HG03139 (cell line): ENCODE data around the gene POLR2E.

Experiments used
- ATAC-seq: cut with Tn5 transposase; IDR thresholded peaks from one replicate; pipeline ENCODE4 v1.9.1; 2021; ENCODE audit not compliant: unreplicated experiment

POLR2E gene

GRCh38 chr19:1082165-1082927 is 12.8 kb downstream of the POLR2E start:
- no peak for ATAC-seq

DNA sequence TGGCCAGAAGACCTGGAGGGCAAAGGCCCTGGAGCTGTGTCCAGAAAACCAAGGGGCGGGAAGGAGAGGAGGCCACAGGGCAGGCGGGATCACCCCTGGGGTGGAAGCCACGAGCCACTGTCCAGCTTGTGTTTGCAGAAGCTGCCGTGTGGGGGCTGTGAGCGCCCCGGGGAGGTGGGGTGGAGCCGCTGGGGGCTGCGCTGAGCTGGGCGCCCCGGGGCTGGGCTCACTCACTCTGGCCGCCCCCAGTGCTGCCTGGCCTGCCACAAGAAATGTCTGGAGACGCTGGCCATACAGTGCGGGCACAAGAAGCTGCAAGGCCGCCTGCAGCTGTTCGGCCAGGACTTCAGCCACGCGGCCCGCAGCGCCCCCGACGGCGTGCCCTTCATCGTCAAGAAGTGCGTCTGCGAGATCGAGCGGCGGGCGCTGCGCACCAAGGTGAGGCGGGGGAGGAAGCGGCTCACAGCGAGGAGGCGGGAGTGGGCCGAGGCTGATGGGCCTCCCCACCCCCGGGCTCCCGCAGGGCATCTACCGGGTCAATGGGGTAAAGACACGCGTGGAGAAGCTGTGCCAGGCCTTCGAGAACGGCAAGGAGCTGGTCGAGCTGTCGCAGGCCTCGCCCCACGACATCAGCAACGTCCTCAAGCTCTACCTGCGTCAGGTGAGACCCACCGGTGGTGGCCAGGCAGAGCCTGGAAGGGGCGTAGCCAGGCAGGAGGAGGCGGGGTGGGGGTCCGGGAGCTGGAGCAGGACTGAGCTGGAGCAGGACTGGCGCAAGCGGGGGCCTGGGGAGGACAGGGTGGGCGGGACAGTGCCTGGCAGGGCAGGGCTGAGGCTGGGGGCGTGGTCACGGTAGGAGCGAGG is 13.6 kb downstream of the POLR2E start:
- no peak for ATAC-seq

GRCh38 chr19:1080360-1081161 is 14.6 kb downstream of the POLR2E start:
- ATAC-seq, result no peak

DNA sequence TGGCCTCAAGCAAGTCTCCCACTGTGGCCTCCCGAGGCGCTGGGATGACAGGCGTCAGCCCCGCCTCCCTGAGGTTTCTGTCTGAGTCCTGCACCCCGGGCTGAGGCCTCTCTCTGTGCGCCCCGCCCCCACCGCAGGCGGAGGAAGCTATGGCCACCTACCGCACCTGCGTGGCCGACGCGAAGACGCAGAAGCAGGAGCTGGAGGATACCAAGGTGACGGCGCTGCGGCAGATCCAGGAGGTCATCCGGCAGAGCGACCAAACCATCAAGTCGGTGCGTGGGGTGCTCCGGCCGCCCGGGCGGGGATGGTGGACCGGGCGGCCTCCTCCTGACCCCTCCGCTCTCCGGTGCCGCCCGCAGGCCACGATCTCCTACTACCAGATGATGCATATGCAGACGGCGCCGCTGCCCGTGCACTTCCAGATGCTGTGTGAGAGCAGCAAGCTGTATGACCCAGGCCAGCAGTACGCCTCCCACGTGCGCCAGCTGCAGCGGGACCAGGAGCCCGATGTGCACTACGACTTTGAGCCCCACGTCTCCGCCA is 15.5 kb downstream of the POLR2E start:
- no peak for ATAC-seq

DNA sequence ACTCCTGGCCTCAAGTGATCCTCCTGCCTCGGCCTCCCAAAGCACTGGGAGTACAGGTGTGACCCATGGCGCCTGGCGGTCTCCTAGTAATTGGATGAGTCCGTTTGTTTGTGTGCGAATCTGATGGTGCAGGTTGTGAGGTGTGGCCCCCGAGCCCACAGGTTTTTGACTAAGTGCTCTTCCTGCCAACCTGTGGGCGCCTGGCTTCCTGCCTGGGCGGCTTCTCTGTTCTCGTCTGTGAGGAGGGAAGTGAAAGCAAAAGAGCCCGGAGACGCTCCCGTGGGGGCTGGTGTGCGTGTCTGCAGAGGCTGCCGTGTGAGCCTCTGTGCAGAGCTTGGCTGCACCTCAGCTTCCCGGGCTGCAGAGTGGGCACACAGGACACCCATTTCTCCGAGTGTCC is 18.2 kb downstream of the POLR2E start:
- ATAC-seq, result peak; percentile 54

DNA sequence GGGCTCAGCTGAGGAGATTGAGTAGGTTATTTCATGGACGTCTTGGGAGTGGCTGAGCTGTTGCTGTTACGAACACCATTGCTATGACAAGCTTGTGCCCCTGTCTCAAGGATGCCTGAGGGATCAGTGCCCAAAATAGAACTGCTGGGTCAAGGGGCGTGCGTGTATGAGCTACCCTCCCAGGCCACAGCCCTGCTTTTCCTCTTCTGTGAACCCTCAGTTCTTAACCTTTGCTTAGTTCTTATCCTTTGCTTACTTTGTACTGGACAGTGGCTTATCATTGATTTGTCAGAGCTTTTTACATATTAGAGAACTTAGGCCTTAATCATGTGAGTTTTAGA is 19.2 kb downstream of the POLR2E start:
- no peak for ATAC-seq

DNA sequence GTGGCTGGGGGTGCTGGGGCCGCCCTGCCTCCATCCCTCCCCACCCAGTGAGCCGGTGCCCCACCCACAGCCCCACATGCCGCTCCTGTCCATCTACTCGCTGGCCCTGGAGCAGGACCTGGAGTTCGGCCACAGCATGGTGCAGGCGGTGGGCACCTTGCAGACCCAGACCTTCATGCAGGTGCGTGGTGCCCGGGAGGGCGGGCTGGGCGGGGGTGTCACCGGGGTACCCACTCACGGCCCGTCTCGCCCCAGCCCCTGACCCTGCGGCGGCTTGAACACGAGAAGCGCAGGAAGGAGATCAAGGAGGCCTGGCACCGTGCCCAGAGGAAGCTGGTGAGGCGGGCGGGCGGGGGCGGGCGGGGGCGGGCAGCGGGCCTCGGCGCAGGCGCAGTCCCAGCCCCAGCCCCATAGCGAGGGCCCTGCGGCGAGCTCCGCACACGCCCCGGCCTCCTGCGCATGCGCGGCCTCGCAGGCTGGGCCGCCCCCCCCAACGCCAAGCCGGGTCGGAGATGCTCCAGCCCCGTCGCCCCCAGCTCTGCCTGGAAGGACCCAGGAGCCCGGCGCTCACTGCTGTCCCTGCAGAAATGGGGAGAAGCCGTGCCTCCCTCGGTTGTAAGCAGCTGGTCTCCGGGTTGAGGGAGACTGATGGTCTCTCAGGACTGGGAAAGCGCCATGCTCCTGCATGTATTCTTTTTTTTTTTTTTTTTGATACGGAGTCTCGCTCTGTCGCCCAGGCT is 20.5 kb downstream of the POLR2E start:
- ATAC-seq, result no peak

DNA sequence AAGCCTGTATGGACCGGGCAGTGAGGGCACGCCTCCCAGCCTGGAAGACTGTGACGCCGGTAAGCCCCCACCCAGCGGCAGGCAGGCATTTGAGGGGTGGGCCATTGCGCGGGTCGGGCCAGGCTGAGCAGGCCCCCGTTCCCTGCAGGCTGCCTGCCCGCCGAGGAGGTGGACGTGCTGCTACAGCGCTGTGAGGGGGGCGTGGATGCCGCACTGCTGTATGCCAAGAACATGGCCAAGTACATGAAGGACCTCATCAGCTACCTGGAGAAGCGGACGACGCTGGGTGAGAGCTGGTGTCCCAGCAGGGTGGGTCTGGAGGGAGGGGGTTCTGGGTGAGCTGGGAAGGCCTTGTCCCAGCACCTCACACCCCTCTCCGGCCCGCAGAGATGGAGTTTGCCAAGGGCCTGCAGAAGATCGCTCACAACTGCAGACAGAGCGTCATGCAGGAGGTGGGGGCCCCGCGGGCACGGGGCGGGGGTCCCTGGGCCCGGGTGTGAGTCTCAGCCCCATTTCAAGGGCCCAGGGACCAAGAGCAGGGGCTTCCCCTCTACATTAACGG is 21.1 kb downstream of the POLR2E start:
- no peak for ATAC-seq

DNA sequence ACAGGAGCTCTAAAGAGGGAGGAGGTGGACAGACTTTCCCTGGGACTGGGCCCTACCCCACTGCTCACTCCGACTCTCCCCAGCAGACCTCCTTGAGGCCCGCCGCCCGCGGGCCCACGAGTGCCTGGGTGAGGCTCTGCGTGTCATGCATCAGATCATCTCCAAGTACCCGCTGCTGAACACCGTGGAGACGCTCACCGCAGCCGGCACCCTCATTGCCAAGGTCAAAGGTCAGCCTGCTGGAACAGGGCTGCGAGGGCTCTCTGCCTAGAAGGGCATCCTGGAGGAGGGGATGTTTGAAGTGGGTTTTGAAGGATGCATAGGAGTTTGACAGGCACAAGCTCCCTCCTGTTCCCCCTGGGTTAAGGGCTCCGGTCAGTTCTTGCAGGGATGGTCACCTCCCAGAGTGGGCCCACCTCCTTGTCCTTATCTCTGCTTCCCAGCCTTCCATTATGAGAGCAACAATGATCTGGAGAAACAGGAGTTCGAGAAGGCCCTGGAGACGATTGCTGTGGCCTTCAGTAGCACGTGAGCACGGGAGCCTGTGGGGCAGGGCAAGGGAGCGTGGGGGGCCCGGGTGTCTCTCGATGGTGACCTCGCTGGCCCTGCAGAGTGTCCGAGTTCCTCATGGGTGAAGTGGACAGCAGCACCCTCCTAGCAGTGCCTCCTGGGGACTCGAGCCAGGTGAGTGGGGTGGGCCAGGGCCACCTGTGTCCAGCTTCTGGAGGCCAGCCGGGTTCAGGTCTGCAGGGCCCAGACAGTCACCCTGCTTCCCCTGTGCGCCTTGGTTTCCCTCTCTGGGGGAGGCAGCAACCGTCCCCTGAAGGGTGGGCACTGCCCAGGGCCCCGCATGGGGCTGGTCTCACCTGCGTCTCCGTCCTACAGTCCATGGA is 21.9 kb downstream of the POLR2E start:
- ATAC-seq, result no peak

DNA sequence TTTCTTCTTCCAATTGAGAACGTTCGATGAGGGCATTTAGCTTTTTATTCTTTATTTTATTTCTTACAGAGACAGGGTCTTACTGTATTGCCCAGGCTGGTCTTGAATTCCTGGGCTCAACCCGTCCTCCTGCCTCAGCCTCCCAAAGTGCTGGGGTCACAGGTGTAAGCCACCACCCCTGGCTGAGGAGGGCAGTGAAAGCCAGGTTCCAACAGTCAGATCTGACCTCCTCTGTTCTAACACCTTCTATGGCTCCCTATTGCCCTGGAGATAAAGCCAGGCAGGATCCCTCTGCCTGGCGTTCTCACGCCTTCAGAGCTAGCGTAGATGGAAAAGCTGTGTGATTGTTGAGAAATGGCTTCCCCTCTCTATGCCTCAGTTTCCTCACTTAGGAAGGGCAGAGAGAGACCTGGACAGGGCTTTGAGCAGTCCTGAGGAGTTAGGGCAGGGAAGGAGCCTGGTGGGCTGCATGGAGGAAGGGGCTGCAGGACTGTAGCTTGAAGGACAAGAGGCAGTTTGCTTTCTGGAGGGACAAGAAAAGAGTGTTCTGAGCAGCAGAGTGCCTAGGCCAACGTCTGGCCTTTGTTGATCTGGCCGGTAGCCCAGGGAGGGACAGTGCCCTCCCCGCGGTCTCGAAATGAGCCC is 22.7 kb downstream of the POLR2E start:
- no peak for ATAC-seq

GRCh38 chr19:1070931-1071791 is 24.0 kb downstream of the POLR2E start:
- ATAC-seq, result no peak

DNA sequence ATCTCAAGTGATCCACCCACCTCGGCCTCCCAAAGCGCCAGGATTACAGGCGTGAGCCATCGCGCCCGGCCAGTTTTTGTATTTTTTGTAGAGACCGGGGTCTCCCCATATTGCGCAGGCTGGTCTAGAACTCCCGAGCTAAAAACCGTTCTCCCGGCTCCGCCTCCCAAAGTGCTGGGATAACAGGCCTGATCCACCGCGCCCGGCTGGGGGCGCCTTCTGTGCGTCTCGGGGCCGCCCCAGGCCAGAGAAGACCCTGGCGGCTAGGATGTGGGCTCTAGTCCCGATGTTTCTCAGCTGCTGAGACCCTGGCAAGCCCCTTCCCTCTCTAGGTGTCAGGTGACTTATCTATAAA is 24.6 kb downstream of the POLR2E start:
- no peak for ATAC-seq

- no peak for ATAC-seq
Measured at GRCh38 chr19:1069009-1069779, 26.0 kb downstream of the POLR2E start.

DNA sequence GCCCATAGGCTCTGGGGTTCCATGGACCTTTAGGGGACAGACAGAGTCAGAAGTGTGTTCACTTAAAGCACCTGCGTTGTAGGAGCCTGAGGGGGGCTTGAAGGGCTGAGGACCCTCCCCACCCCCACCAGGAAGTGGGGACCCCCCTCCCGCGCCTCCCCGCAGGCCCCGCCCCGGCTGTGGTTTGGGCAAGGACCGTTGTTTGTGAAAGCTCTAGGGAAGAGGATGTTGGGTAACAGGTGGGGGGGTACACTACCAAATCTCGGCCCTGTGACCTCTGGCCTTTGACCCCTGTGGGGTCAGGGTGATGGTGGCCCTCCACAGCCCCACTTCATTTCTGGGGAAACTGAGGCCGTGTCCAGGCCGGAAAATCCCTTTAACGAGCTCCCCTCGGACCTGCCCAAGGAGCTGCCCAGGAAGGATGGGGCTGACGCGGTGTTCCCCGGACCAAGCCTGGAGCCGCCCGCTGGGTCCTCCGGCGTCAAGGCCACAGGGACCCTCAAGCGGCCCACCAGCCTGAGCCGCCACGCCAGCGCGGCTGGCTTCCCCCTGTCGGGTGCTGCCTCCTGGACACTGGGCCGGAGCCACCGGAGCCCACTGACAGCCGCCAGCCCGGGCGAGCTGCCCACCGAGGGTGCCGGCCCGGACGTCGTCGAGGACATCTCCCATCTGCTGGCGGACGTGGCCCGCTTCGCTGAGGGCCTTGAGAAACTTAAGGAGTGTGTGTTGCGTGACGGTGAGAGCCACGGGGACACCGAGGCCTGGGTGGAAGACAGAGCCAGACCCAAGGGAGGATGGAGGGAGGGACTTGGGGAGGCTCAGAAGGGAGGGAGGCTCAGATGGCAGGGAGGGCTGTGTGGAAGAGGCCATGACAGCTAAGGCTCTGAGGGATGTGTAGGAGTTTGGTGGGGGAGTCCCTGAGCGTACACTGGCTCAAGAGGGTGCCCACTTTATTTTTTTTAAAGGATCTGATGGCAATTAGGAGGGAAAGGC is 26.9 kb downstream of the POLR2E start:
- ATAC-seq, result no peak

- ATAC-seq, result no peak
Measured at GRCh38 chr19:1067341-1067957, 27.7 kb downstream of the POLR2E start.
